ENCODE results near the gene ACAA2.

The ACAA2 gene, protein sequence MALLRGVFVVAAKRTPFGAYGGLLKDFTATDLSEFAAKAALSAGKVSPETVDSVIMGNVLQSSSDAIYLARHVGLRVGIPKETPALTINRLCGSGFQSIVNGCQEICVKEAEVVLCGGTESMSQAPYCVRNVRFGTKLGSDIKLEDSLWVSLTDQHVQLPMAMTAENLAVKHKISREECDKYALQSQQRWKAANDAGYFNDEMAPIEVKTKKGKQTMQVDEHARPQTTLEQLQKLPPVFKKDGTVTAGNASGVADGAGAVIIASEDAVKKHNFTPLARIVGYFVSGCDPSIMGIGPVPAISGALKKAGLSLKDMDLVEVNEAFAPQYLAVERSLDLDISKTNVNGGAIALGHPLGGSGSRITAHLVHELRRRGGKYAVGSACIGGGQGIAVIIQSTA

DNA sequence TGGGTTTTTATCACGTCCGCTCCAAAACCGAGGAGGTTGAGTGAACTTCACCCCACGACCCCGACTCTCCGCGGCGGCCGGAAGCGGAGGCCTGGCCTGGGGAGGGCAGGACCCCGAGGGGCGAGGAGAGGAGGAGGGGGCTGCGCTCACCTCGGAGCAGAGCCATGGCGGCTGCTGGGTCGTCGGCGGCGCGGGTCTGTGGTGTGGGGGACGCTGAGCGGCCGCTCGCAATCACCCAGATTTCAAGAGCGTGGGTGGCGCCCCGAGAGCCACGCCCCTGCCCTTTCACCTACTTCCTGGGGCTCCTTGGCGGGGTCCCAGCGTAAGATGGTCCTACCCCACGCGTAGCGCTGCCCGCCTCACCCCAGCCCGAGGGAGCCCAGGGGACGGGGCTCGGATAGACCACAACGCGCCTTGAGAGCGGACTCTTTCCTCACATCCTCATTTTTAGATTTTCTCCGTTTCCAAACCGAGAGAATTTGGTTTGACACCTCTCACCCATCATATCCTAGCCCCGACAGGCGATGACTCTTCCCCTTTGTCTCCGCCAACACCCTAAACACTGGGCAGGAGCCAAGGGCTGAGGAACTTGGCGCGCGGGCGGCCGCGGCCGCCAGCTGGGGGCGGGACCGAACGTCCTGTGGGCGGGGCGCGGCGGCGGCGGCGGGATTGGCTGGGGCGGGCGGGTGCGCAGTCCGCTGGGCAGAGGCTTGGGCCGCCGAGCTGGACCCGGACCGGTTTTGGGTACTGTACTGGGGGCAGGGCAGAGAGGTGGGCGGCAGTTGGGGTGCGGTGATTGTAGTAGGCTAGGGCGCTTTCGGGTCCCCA, at the start of gene ACAA2:
ACAA2 (minus strand) TSS at position 215 of the 828 bp plus-strand sequence; CDS start at position 166, 49 bp downstream.
- DNase-seq (ENCODE audit: extremely low read depth in 1 of 2, low read depth in 1 of 2), result peak; percentile 36 to 73

DNA sequence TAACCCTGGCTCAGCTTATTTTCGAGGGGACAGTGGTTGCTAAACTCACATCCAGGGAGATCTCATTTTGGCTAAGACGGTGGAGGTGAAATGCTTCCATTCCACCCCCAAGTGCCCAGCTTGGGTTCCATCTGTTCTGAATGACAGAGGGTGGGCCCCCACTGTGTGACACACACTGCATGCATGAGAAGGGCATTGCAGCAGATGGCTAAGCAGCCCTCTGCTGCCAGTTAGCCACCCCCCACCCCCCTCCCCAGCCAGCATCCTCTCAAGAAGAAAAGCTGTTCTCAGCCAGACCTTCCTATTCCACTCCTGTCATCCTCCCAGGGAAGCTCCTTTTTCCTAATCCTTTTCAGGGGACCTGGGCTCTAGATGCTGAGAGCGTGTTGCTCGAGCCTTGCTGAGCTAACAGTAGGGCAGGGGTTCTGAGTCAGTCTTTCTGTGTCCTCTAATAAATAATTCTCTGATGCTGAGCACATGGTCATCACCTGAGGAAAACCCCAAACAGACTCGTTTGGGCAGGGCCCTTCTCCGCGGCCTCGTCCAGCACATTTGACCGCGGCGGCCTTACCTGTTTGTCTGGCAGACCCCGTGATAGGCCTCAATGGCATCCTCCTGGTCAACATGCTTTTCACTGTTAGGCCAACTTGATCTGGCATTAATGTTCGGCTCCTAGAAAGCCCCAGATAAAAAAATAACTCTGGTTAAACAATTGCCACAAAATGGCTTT, 49.5 kb upstream of the ACAA2 start:
- DNase-seq (ENCODE audit: extremely low read depth in 1 of 2, low read depth in 1 of 2), result no peak

DNA sequence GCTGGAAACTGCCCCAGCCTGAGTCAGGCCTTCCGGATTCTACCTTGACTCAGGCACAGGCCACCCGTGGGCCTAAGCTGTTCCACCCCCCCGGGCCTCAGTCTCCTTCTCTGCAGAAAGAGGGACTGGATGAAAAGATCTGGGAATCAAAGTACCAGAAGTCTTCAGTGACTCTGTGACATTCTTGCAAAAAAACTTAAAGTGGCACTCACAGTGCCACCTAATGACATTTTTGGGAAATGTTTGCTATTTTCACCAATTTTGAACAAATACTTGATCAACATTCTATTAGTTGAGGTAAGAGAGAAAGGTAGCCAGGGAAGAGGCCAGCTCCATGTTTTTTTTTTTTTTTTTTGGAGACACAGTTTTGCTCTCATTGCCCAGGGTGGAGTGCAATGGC, 48.3 kb upstream of the ACAA2 start:
- DNase-seq (ENCODE audit: extremely low read depth in 1 of 2, low read depth in 1 of 2), result no peak

DNA sequence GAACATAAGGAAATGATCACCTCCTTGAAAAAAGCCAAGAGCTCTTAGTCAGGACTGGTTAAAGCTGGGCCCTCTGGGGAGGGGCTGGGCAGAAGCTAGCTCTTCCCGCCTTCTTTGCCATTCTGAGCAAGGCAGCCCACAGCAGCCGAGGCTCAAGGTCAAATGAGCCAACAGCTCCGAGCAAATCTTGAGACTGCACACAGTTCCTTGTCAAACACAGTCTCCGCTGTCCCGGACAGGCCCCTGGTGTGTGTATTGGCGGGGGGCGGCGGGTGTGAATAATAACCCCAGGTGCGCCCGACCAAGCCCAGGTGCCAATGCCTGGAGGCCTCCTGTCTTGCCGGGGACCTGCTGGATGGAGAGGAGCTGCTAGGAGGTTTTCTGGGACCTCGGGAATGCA, 46.4 kb upstream of the ACAA2 start:
- no peak for DNase-seq (ENCODE audit: extremely low read depth in 1 of 2, low read depth in 1 of 2)

DNA sequence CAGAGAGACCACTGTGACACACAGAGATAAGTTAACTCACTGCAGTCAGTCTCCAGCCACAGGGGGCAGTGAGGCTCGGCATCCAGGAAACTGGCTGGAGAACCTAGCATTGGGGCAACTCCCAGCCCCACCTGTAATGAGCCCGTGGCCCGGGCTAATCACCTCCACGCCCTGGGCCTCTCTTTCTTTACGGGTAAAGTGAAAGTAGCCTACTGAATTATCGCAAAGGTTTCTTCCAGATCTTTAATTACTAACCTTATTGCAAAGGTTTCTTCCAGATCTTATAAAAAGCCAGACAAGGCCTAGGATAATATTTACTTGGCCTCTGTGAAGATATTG, 45.7 kb upstream of the ACAA2 start:
- no peak for DNase-seq (ENCODE audit: extremely low read depth in 1 of 2, low read depth in 1 of 2)

DNA sequence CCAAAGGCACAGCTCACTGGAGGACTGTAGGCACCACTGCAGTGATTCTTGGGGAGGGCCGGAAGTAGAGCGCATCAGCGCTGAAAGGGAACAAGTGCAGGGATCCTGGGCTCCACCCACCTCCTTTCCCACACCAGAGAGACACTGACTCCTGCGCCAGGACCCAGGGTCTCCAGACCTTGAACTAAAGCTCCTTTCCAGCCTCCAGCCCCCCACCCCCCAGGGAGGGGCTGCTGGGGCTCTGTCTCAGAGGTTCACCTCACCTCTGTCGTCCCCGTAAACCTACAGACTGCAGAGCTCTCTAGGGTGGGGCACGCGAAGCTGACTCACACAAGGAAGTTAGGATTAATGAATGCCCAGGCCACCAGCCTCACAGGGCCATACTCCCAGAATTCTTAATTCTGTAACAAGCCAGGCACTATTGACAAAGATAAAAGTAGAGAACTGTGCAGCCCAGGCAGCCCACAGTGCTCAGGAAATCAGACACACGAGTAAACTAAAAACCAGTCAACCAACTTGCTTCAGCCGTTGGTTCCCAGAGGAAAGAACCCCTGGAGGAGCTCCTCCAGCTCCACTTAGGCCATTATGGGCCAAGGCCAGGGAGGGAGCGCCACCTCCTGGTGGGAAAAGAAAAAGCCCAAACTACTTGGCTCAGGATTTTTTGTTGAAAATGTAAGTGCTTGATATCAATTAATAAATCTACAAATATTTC, 45.1 kb upstream of the ACAA2 start:
- DNase-seq (ENCODE audit: extremely low read depth in 1 of 2, low read depth in 1 of 2), result peak; percentile 3 to 38

DNA sequence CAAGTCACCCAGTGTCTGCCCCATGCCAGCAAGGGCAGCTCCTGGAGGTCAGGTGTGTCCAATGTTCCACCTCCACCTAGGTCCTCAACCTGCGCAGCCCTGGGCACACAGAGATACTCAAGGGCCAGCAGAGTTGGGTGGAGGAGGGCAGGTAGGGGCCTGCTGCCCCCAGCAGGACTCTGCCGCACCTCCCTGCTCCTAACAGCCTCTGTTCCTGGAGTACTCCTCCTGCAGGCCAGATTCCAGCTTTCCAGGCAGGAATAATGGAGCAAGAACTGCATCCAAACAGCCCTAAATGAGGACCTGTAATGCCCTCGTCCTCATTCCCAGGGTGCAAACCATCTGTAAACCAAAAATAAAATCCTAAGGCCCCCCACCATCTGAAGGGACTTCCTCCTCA, 44.4 kb upstream of the ACAA2 start:
- DNase-seq (ENCODE audit: extremely low read depth in 1 of 2, low read depth in 1 of 2), result no peak

DNA sequence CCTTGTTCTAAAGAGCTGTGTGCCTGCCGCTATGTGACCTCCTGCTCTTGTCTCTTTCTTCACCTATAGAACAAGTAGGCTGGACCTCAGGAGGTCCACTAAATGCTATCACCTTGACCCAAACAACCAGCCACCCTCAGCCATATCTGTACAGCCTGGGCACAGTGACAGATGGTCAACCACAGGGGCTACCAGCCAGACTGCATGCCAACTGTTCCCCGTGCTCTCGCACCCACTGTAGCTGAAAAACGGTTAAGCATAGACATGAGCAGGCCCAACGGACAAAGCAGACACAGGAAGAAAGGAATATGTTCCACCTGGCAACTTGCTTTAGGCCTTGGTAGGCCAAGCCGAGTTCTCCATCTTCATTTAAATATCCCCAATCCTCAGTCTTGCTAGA, 43.2 kb upstream of the ACAA2 start:
- DNase-seq (ENCODE audit: extremely low read depth in 1 of 2, low read depth in 1 of 2), result no peak

DNA sequence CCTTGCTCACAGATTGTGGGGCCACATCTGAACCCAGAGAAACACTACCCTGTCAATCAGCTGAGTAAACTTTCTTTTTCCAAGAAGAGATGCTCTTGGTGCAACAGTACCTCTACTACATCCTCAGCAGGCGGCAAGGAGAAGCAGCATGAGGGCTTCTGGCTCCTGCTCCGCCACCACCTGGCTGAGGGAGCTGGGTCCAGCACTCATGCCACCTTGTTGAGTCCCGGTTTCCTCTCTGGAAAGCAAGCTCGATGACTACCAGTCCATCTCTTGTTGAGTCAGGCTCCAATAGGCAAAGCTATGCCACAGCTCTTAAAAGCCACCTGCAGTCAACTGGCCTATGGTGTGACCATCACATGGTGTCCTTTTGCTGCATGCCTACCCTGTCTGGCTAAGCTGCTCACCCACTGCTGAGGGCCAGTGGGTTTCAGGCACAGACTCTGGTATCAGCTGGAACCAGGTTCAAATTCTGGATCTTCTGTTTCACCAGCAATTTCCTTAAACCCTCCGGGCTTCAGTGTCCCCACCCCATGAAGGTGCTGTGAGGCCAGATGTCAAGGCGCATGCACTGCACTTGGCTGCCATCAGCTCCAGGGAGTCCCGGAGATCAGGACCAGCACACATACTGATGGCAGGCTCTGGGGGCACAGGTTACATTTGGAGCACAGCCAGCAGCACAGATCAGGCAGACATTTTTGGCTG, 42.5 kb upstream of the ACAA2 start:
- DNase-seq (ENCODE audit: extremely low read depth in 1 of 2, low read depth in 1 of 2), result no peak

DNA sequence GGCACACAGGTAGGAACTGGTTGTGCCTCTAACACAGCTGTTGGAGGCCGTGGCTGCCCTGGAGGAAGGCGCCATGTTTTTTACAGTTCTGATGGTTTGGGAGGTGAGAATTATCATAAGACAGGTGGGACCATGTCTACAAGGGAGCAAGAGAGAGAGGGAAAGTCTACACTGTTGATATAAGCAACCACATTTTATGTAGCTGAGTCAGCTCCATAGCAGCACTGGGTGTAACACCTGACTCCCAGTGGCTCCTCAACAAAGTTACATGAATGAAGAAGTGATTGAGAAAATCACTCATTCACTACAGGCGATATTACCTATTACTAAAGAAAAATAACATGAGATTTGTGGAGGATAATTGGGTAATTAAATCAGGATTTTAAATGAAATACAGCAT, 41.3 kb upstream of the ACAA2 start:
- DNase-seq (ENCODE audit: extremely low read depth in 1 of 2, low read depth in 1 of 2), result no peak

DNA sequence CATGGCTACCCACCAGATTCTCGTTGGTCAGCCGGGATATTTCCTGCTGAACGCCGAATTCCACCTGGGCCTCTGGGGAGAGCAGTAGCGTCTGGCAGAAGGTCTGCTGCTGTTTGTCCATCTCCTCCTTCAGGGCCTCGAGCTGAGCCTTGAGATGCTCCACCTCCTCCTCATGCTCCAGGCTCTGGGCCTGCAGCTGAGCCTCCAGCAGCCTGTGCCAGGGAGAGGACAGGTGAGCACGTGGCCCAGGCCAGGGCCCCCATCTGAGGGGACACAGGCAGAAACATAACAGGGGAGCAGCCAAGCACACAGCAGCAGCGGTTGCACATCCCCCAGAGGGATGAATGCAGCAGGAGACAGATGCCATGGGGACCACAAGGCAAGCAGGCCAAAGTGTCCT, 40.1 kb upstream of the ACAA2 start:
- DNase-seq (ENCODE audit: extremely low read depth in 1 of 2, low read depth in 1 of 2), result no peak

DNA sequence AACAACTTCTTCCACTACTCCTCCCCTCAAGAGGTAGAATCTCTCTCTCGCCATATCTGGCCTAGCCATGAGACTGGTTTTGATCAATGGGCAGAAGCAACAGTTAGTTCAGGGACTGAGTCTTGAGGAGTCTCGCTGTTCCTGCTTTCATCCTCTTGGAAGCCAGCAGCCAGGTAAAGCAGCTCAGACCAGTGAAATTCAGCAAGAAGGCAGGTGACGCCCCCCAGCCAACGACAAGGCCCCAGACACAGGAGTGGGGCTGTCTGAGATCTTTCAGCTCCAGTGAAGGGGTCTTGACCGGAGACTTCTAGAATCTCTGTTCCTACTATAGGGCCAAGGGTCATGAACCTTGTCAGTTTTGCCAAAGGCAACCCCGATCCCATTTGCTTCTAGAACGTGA, 39.7 kb upstream of the ACAA2 start:
- no peak for DNase-seq (ENCODE audit: extremely low read depth in 1 of 2, low read depth in 1 of 2)

DNA sequence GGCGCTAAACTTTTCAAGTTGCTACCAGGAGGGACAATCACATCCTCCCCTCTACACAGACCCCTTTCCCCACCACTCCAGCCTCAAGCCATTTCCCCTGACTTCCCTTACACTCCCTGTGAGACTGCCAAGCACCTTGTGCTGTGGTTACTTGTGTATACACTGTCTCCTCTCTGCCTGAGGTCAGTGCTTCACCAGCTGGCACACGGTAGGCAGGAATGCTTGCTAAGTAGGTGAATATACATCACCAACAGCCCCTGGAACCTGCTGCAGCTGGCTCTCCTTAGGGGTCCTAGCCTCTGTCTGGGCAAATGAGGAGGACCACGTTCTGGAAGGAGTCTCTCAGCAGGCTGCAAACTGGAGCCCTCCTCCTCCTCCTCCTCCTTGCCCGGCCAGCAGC, 38.3 kb upstream of the ACAA2 start:
- no peak for DNase-seq (ENCODE audit: extremely low read depth in 1 of 2, low read depth in 1 of 2)

DNA sequence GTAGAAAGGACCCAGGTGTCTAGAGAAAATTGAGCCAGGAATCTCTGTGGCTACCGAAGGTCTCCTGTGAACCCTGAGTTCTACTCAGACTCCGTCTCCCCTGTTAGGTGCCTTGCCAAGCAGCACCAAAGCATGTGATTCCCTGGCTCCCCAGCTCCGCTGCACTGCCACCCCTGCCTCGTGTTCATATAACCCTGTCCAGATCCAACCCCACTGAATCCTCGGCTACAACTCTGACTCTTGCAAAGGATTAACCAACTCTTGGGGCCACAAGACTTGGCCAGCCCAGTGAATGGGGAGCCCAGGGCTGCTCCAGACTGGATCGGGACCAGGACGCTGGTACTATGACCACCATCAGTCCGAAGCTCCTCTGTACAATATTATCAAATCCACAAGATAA, 37.3 kb upstream of the ACAA2 start:
- DNase-seq (ENCODE audit: extremely low read depth in 1 of 2, low read depth in 1 of 2), result no peak

DNA sequence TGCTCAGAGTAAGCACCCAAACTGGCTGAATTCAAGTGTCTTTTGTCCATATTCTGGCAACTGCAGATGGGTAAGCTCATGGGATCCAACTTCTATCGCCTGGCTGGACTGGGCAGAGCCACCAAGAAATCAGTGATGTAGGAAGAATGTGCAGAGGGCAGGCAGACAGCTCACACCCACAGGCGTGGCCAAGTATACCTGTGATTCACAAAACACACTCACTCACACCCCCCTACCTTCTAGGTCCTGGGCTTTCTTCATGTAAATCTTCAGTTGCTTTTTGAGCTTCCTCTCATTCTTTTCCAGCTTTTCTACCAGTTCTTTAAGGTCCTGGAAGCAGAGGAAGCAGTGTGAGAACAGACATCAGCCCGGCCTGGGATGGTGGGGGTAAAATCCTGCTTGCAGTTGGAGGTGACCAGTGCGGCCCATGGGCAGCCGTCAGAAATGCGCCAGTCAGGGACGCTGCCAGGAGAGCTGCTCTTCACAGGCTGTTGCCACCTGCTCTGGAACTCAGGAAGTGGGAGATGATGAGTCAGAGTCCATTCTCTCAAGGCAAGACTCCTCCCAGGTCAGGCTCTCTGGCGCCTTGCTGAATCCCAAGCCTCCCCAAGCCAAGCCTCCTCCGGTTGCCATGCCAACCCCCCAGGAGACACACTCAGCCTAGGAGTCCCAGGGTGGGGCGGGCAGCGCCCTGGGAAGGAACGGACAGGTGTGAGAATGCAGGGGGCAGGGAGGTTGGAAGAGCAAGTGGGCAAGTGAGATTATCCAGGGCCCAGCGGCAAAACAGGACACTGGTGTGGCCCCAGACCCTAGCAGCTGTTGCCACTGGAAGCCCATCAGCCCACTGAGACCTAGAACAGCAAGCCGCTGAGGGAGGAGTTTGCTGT, 36.2 kb upstream of the ACAA2 start:
- no peak for DNase-seq (ENCODE audit: extremely low read depth in 1 of 2, low read depth in 1 of 2)

DNA sequence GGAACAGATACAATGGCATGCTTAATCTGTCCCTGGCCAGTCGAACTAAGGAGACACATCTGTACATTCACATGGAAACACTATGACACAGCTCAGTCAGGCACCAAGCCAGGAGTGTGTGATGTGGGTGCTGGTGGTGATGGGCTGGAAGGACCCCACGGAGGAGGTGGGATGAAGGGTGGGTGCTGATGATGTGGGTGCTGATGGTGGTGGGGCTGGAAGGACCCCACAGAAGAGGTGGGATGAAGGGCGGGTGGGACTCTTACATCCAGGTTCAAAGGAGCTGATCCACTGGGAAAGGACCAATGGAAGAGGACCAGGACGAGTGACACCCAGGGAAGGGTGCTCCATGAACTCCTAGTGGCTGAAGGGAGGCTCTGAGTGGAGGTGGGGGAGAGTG, 34.8 kb upstream of the ACAA2 start:
- no peak for DNase-seq (ENCODE audit: extremely low read depth in 1 of 2, low read depth in 1 of 2)

DNA sequence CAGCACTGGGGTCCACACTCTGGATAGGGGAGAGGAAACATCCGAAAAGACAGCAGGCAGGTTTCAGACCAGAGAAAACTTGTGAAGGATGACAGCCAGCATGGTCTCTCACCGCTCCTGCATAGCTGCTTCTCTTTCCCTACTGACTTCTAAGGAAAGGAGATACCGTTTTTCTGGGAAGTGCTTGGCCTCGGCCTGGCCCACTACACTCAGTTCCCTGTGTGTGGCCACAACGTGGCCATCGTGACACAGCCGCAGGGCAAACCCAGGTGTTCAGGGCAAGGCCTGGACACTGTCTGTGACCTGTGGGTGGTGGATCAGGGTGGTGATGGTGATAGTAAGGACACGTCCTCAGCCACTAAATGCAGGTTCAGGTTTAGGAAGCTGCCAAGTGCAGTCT, 34.2 kb upstream of the ACAA2 start:
- no peak for DNase-seq (ENCODE audit: extremely low read depth in 1 of 2, low read depth in 1 of 2)

DNA sequence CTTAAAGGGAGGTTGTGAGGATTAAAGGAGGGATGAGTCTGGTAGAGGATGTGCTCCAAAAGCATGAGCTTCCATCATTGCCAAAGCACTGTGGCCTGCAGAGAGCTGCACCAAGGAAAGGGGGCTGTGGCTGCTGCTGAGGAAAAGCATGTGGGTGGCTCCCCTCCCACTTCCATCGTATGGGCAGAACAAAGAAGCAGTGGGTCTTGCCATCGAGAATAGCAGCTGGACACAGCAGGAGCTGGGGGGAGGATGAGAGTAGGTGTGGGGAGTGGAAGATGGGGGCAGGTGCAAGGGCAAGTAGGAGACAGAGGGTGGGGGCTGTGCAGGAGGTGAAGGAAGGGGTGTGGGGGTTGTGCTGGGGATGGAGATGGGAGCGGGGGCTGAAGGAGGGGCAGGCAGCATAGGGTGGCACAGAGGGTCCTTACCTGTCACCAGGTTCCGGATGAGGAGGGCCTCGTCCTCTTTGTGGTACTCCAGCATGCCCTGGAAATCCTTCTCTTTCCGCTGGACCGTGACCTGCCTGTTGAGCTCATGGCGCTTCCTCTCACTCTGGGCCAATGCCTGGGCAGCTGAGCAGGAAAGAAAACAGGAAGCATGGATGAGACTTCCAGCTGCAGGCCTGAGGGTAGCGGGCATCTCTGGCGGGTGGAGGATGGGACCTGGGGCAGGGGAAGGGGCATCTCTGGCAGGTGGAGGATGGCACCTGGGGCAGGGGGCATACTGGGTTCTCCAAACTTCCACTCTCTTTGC, 33.6 kb upstream of the ACAA2 start:
- DNase-seq (ENCODE audit: extremely low read depth in 1 of 2, low read depth in 1 of 2), result no peak

DNA sequence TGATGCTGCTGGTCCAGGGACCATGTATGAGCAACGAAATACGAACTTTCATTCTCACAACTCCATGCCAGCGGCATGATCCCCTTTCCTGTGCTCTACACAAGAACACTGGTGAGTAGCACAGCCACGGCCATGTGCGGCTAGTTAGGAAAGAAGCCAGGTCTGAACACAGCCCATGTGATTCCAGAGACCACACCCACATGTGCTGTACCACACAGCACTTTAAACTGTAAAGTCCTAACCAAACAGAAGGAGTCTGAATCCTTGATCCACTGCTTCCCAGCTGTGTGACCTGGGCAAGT, 33.0 kb upstream of the ACAA2 start:
- no peak for DNase-seq (ENCODE audit: extremely low read depth in 1 of 2, low read depth in 1 of 2)

All from activated CD8-positive, alpha-beta memory T cell treated with anti-CD3 and anti-CD28 coated beads for 1 hour (primary cell).